Measurements from ENCODE around the gene EGF.
"Not testable (repeated sequence)": the region's sequence is repeated elsewhere in the genome, so short reads cannot be mapped to it uniquely, and the experiment has no call there.

Gene EGF

GRCh38 chr4:109873791-109874514 lies 38.7 kb upstream of the EGF start:
- H3K36me3 ChIP-seq, result no peaks in the 10 kb centered on the region
- no peak overlapping the region for H3K4me3 ChIP-seq (ENCODE audit: low read depth in 1 of 2, low read length in 1 of 2)
- H3K27me3 ChIP-seq, result no peaks in the 10 kb centered on the region
- TF ChIP-seq CTCF (IDR thresholded peaks at IDR 0.05), result no peak
- H3K4me1 ChIP-seq (ENCODE audit: control insufficient read depth in 1 of 2, insufficient read depth in 1 of 2, low read depth in 1 of 2, low read length in 1 of 2), result no peaks in the 10 kb centered on the region
- H3K9me3 ChIP-seq, result no peaks in the 10 kb centered on the region
- no peak overlapping the region for H3K27ac ChIP-seq

- Histone ChIP-seq H3K9me3 (no peaks in the 10 kb centered on the region), H3K4me3 (ENCODE audit: low read depth in 1 of 2, low read length in 1 of 2) (no peak overlapping the region), H3K36me3 (no peaks in the 10 kb centered on the region), H3K27me3 (no peaks in the 10 kb centered on the region), H3K27ac (no peak overlapping the region), H3K4me1 (ENCODE audit: control insufficient read depth in 1 of 2, insufficient read depth in 1 of 2, low read depth in 1 of 2, low read length in 1 of 2) (no peaks in the 10 kb centered on the region)
- no peak for TF ChIP-seq CTCF (IDR thresholded peaks at IDR 0.05)
Observed at GRCh38 chr4:109875106-109875505, 37.6 kb upstream of the EGF start.

GRCh38 chr4:109875553-109875952 lies 37.1 kb upstream of the EGF start:
- not testable (repeated sequence) for H3K27me3 ChIP-seq; H3K27ac ChIP-seq; H3K4me1 ChIP-seq (ENCODE audit: control insufficient read depth in 1 of 2, insufficient read depth in 1 of 2, low read depth in 1 of 2, low read length in 1 of 2); H3K36me3 ChIP-seq; H3K9me3 ChIP-seq; H3K4me3 ChIP-seq (ENCODE audit: low read depth in 1 of 2, low read length in 1 of 2)

- no peak overlapping the region for H3K27ac ChIP-seq
- no peak overlapping the region for H3K4me3 ChIP-seq (ENCODE audit: low read depth in 1 of 2, low read length in 1 of 2)
- H3K27me3 ChIP-seq, result no peaks in the 10 kb centered on the region
- no peaks in the 10 kb centered on the region for H3K36me3 ChIP-seq
- no peaks in the 10 kb centered on the region for H3K9me3 ChIP-seq
- no peaks in the 10 kb centered on the region for H3K4me1 ChIP-seq (ENCODE audit: control insufficient read depth in 1 of 2, insufficient read depth in 1 of 2, low read depth in 1 of 2, low read length in 1 of 2)
- TF ChIP-seq CTCF (IDR thresholded peaks at IDR 0.05), result no peak
Observed at GRCh38 chr4:109876634-109877265, 35.9 kb upstream of the EGF start.

- Histone ChIP-seq H3K36me3 (no peaks in the 10 kb centered on the region), H3K27me3 (no peaks in the 10 kb centered on the region), H3K27ac (no peak overlapping the region), H3K4me3 (ENCODE audit: low read depth in 1 of 2, low read length in 1 of 2) (no peak overlapping the region), H3K4me1 (ENCODE audit: control insufficient read depth in 1 of 2, insufficient read depth in 1 of 2, low read depth in 1 of 2, low read length in 1 of 2) (no peaks in the 10 kb centered on the region), H3K9me3 (no peaks in the 10 kb centered on the region)
- TF ChIP-seq CTCF (IDR thresholded peaks at IDR 0.05), result no peak
Observed at GRCh38 chr4:109877400-109877799, 35.3 kb upstream of the EGF start.

GRCh38 chr4:109878355-109878754 lies 34.3 kb upstream of the EGF start:
- H3K4me3 ChIP-seq (ENCODE audit: low read depth in 1 of 2, low read length in 1 of 2), result no peak overlapping the region
- H3K9me3 ChIP-seq, result no peaks in the 10 kb centered on the region
- TF ChIP-seq CTCF (IDR thresholded peaks at IDR 0.05), result no peak
- no peak overlapping the region for H3K27ac ChIP-seq
- no peaks in the 10 kb centered on the region for H3K27me3 ChIP-seq
- H3K36me3 ChIP-seq, result no peaks in the 10 kb centered on the region
- no peaks in the 10 kb centered on the region for H3K4me1 ChIP-seq (ENCODE audit: control insufficient read depth in 1 of 2, insufficient read depth in 1 of 2, low read depth in 1 of 2, low read length in 1 of 2)

All from neutrophil (primary cell).